LNCaP clone FGC (cell line): ENCODE data around the gene L2HGDH.
A peak's percentile ranks its signal among the peaks of the same experiment; 100 is the strongest.

ENCODE experiments used
- DNase-seq: peaks from one replicate; pipeline ENCODE4 v3.0.0-alpha.2; 2011; ENCODE audit warnings: low read depth
- H3K4me3 ChIP-seq: 2 replicates; pipeline ENCODE4 v1.5.1; 2011; ENCODE audit warnings: mild to moderate bottlenecking, low read depth, low read length, control low read depth
- TF ChIP-seq, protein P1 (sequence below): IDR thresholded peaks from 2 replicates; pipeline ENCODE4 v1.5.1; 2012; ENCODE audit warnings: mild to moderate bottlenecking; ENCODE audit not compliant: control insufficient read depth, insufficient read depth; ENCODE audit errors: extremely low read depth

The L2HGDH gene

DNA sequence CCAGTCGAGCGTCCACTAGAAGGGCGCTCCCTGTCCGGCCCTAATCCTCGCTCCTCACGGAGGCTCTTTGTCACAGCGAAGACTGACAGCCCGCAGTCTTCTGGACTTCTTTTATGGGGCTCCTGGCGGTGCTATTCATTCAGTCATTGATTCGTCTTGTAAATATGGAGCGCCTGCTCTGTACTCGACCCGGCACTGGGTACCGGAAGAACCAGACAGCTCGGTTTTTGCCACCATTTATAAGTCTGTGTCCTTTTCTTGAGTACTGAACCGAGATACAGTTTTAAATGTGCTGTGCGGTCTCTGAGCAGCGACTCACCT lies 665 bp upstream of the L2HGDH start:
- TF ChIP-seq, protein P1, sequence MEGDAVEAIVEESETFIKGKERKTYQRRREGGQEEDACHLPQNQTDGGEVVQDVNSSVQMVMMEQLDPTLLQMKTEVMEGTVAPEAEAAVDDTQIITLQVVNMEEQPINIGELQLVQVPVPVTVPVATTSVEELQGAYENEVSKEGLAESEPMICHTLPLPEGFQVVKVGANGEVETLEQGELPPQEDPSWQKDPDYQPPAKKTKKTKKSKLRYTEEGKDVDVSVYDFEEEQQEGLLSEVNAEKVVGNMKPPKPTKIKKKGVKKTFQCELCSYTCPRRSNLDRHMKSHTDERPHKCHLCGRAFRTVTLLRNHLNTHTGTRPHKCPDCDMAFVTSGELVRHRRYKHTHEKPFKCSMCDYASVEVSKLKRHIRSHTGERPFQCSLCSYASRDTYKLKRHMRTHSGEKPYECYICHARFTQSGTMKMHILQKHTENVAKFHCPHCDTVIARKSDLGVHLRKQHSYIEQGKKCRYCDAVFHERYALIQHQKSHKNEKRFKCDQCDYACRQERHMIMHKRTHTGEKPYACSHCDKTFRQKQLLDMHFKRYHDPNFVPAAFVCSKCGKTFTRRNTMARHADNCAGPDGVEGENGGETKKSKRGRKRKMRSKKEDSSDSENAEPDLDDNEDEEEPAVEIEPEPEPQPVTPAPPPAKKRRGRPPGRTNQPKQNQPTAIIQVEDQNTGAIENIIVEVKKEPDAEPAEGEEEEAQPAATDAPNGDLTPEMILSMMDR: 0 out of 2 replicates have a peak, but pooled peaks have one; percentile 1
- peak overlapping the region; percentile 95 for H3K4me3 ChIP-seq
- DNase-seq: peak; percentile 79

DNA sequence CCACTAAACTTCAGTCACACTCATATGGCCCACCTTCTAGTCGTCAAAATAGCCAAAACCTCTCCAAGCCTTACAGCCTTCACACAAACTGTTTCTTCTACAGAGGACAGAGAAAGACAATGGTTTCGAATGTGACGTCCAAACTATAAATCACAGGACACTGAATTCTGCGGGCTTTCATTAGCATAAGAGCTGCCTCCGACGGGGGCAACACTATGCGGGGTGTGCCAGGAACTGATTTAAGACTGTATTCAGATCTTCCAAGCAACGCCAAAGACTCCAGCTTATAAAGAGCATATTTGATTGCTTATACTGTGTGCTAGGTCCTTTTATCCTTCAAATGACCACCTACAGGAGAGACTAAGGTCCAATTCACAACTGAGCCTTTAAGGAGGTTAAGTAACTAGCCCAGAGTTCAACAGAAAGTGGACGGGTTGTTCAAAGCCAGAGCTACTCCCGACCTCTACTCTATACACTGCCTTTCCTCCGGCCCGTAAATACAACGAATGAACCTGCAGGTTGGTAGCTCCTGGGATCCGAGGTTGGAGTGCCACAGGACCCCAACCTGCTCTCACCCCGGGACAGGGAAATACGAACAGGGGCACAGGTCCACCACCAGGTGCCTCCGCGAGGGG lies 575 bp downstream of the L2HGDH start:
- DNase-seq: peak; percentile 13
- TF ChIP-seq, protein P1: peak; percentile 55; the same call in 1 of the 2 replicates
- peak overlapping the region; percentile 95 for H3K4me3 ChIP-seq

GRCh38 chr14:50310445-50310844 lies 1.6 kb downstream of the L2HGDH start:
- DNase-seq: no peak
- TF ChIP-seq, protein P1: no peak
- H3K4me3 ChIP-seq: peak overlapping the region; percentile 95

DNA sequence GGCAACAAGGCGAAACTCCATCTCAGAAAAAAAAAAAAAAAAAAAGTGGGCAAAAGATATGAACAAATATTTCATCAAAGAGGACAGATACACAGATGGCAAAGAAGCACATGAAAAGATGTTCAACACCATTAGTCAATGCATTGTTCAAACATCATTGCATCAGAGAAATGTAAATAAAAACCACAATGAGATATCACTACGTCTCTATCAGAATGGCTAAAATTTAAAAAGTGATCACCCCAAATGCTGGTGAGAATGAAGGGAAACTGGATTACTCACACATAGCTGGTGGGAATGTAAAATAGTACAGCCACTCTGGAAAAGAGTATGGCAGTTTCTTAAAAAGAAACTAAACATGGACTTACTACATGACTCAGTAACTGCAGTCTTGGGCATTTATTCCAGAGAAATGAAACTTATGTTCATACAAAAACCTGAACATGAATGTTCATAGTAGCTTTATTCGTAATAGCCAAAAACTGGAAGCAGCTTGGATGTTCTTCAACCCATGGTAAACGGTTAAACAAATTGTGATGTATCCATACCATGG lies 3.6 kb downstream of the L2HGDH start:
- TF ChIP-seq, protein P1: no peak
- H3K4me3 ChIP-seq: no peak overlapping the region
- DNase-seq: no peak

GRCh38 chr14:50303744-50304471 lies 8.1 kb downstream of the L2HGDH start:
- DNase-seq: peak; percentile 40
- TF ChIP-seq, protein P1: no peak
- no peak overlapping the region for H3K4me3 ChIP-seq

DNA sequence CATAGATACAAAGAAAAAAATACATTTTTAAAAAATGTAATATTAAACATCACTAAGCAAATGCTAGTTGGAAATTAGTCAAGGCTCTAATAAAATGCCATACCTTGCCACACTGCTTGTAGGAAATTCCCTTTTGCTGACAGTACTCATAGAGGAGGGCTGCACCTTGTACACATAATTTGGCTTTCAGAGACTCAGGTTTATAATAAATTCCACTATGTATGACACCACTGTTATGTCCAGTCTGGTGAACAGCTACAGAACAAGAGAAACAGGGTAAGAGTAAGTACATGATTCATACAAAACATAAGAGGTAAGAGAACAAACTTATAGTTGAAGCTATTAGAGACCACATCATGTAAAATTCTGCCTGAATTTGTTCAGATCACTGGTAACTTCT lies 10.1 kb downstream of the L2HGDH start:
- TF ChIP-seq, protein P1: no peak
- no peak overlapping the region for H3K4me3 ChIP-seq
- no peak for DNase-seq
